NCI-H446 (cell line): ENCODE data around the gene IGHMBP2.
"Not testable (repeated sequence)": the region's sequence is repeated elsewhere in the genome, so short reads cannot be mapped to it uniquely, and the experiment has no call there.

Experiments used
- DNase-seq, 2 experiments: peaks; one replicate each; lab custom pipeline; 2025; lab: John Stamatoyannopoulos, UW

IGHMBP2 gene

DNA sequence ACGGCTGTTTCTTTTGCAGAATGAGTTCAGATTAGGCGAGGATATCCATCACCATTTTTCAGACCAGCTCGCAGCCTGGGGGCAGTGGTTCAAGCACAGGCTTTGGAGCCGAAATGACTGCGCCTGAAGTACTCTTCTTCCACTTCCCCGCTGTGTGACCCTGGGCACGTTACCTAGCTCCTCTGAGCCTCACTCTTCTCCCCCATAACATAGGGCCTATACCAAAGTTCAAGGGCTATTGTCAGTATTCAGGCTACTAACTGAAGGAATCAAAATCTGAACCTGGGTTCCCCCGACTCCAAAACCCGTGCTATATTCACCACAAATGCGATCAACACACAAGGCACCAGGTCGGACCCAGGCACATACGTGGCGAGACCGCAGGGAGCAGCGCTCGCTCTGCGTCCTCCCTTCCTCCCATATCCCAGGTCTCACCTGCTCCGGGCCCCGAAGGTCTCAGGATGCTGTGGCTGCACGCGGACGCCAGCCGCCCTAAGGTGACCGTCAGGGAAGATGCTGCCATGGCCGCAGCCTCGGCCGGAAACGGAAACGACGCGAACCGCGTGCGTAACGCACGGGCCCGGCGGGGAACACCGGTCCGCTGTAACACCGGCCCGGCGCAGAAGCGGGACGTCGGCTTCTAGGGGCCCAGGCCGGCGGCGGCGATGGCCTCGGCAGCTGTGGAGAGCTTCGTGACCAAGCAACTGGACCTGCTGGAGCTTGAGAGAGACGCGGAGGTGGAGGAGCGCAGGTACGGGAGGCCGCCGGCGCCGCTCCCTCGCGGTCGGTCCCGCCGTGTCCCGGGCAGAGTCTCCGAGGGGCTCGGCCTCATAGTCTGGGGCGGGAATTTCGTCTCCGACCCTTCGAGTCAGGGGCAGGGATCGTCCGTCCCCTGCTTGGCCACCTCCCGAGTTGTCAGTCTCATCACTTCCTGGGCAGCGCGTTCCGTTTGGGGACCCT lies at the start of gene IGHMBP2, which contains the start of gene MRPL21:
Gene IGHMBP2, plus strand, starts transcription at position 604 of the 960 bp plus-strand sequence. Its CDS starts 62 bp downstream, at position 666.
Gene MRPL21, minus strand, starts transcription at position 545 of the 960 bp plus-strand sequence. Its CDS starts 22 bp downstream, at position 523.
- DNase-seq: peak; percentile 40 to 88

GRCh38 chr11:68854273-68854958 lies 49.3 kb upstream of the IGHMBP2 start:
- no peak for DNase-seq

DNA sequence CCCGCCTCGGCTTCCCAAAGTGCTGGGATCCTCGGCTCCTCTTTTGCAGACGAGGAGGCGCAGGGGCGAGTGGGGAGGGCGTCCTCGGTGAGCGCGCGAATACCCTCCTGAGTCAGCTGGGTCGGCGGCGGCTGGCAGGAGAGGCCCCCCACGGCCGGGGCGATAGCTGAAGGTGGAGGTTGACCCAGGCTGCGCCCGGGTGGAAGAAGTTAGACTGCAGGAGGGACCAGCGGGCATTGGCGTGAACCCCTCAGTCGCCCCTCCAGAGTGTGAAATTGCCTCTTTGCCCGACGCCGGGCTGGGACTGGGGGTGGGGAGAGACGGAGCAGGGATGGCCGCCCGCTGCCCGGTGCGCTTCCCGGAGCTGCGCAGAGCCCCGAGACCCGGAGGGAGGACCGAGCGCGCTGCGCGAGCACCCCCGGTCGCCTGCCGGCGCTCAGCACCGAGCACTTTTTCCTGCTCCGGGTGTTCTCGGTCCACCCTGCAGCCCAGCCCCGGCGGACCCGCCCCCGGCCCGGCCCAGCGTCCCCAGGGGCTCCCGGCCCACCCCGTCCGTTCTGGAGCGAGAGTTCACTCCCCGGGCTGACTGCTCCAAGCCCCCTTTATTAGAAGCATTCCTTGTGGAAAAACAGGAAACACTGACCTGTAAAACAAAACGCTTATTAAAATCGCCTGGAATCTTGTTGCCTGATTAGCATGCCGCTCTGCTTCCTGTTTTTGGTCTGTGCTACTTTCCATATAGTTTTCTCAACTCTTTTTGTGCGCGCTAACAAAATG lies 48.3 kb upstream of the IGHMBP2 start:
- no peak for DNase-seq

- DNase-seq: not testable (repeated sequence)
Observed at GRCh38 chr11:68856425-68857030, 47.2 kb upstream of the IGHMBP2 start.

- DNase-seq: no peak
Observed at GRCh38 chr11:68857037-68857586, 46.6 kb upstream of the IGHMBP2 start.

DNA sequence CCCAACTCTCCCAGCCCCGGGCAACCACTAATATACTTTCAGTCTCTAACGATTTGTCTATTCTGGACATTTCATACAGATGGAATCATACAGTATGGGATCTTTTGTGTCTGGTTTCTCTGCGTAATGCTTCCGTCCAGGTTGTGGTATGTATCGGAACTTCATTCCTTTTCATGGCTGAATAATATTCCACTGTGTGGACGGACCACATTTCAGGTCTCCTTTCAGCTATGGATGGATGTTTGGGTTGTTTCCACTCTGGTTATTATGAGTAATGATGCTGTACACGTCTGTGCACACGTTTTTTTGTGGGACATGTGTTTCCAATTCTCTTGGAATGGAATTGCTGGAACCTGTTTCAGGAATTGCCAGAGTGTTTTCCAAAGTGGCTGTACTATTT lies 44.6 kb upstream of the IGHMBP2 start:
- no peak for DNase-seq

DNA sequence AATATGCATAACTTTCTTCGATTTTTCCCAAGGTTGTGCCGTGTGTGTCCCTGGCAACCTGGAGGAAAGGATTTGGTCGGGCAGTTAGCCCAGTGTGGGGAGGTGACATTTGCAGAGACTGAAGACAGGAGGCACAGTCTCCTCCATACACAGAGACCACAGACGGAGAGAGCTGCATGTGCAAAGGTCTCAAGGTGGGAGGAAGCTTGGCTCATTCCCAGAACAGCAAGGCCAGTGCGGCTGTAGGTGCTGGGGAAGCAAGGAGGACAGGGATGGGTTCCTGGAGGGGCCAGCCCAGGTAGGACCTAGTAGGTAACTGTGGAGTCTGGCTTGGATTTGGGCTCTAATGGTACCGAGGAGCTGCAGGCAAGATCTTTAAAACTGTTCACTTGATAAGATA lies 41.3 kb upstream of the IGHMBP2 start:
- DNase-seq: no peak

- DNase-seq: no peak
Observed at GRCh38 chr11:68863553-68864265, 40.0 kb upstream of the IGHMBP2 start.

GRCh38 chr11:68865241-68865640 lies 38.5 kb upstream of the IGHMBP2 start:
- no peak for DNase-seq

DNA sequence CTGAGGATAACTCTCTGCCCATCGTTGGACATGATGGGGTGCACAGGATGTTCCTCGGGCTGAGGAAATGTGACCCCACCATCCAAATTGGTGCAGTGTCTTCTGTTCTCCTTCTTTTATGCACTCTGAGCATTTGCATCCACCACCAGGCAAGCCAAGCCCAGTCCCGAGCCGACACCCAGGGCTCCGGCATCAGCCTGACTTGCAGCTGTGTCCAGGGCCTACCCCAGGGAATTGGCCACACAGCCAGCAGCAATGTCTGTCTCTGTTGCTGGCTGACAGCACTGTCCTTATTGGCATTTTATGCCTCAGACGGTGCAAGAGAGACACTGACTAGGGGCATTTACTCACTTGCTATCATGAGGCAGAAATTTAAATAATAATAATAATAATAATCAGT lies 36.6 kb upstream of the IGHMBP2 start:
- no peak for DNase-seq

- no peak for DNase-seq
Observed at GRCh38 chr11:68868221-68868835, 35.4 kb upstream of the IGHMBP2 start.

- no peak for DNase-seq
Observed at GRCh38 chr11:68870470-68870869, 33.2 kb upstream of the IGHMBP2 start.

DNA sequence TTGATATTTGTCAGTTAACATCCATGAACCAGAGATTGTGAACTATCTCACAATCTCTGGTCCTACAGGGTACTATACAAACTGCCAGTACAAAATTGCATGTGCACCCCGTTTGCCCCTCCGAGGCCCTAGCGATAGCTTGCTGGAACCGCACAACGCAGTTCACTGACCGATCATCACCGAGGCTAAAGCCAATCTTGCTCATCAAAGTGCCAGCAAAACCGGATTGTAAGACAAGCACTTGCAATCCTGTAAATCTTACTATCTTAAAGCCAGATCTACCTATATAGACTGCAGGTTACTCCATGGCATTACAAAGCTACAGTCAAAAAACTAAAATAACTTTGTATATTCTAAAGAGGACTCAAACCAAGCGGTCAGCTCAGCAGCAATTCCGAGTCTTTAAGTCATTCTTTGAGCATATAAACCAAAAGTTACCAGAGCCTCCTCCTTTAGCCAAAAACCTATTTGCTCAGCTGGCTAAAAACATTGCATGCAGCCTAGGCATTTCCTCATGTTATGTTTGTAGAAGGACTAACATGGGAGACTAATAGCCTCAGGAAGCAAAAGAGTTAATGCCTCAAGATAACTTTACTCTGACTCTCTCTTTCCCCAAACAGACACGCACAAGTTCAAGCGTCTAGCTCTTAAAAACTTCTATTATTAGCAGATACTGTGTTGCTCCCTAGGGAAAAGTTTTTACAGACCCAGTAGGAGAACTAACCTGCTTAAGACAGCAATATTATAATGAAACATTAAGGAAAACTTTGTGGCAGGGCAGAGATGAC lies 31.3 kb upstream of the IGHMBP2 start:
- no peak for DNase-seq

- no peak for DNase-seq
Observed at GRCh38 chr11:68878022-68878421, 25.7 kb upstream of the IGHMBP2 start.

DNA sequence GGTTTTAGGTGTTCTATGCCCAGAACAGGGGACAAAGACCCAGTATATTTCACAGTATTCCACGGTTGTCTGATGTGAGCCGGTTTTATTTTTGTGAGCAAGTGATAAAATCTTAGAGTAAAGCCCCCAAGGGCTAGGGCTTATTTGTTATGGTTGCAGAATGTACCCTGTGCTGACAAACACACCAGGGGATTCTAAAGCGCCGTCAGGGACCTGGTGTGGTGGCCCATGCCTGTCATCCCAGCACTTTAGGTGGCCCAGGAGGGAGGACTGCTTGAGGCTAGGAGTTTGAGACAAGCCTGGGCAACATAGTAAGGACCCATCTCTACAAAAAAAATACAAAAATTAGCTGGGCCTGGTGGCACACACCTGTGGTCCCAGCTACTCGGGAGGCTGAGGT lies 22.8 kb upstream of the IGHMBP2 start:
- DNase-seq: no peak

DNA sequence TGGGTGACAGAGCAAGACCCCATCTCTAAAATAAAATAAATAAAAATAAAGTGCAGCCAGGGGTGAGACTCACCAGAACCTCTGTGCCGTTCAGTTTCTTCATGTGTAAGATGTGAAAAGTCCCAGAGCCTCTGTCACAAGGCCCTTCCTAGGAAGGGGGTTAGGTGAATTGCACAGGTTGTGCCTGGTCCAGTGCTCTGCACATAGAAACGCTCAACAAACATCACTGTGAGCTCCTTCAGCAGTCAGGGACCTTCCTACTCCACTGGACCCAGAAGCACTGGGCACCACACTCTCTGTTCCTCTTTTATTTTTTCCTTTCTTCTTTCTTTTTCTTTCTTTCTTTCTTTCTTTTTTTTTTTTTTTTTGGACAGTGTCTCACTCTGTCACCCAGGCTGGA lies 22.4 kb upstream of the IGHMBP2 start:
- DNase-seq: no peak

DNA sequence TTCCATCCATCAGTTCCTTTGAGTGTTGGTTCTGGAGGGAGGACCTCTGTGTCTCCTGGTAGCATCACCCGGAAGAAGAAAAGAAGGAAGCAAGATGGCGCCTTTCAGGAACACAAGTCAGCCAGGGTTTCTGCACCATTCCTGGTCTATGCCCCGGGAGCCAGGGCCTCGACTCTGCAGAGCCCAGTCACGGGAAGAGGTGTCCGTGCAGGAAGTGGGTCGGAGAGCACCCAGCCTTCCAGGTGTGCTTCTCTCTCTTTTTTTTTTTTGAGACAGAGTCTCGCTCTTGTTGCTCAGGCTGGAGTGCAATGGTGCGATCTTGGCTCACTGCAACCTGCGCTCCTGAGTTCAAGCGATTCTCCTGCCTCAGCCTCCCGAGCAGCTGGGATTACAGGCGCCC lies 21.3 kb upstream of the IGHMBP2 start:
- DNase-seq: no peak

GRCh38 chr11:68884827-68885226 lies 18.9 kb upstream of the IGHMBP2 start:
- not testable (repeated sequence) for DNase-seq

DNA sequence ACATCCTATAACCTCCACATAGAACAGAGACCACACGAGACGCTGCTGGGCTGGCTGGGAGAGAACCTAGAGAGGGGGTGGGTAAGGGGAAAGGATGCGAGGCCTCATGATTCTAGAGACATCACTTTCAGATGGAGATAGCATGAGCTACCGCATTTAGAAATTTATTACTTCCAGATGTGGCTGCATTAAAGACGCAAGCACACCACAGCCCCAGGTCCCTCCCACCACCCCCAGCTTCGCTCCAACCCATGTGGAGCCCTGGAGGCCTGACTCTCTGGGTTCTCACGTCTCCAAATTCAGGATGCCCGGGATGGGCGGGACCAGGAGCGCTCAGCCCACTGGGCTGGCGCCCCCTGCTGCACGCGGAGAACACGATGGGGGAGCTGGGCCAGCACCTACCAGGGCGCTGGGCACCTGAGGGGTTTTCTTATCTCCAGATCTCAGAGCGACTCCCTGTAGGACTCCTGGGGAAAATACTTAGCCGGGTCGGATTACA lies 13.7 kb upstream of the IGHMBP2 start:
- no peak for DNase-seq
